Neural cell (in vitro differentiated cells): ENCODE measurements around the gene LDAF1. TPM values are rescaled to one million over a fixed set of nuclear protein-coding genes. Genes with fewer than 3 reads are reported as not detected.

Experiments
- H2AFZ ChIP-seq: fragments of 200-600, 300-800 bp; sonication (generic), shearing (Covaris generic); 2 replicates; pipeline ENCODE4 v1.6.0; 2014; ENCODE audit warnings: low read depth, mild to moderate bottlenecking, antibody characterized with exemption, low read length, moderate library complexity
- H3F3A ChIP-seq: fragments of 200-600 bp; shearing (Covaris generic); 2 replicates; pipeline ENCODE4 v1.6.1; 2016; ENCODE audit warnings: mild to moderate bottlenecking, moderate library complexity, mixed read lengths, antibody characterized with exemption, low read length; ENCODE audit not compliant: insufficient read depth, poor library complexity, severe bottlenecking
- H3K27ac ChIP-seq: fragments of 200-600, 300-800 bp; sonication (generic), shearing (Covaris generic); 2 replicates; pipeline ENCODE4 v1.5.1; 2014; ENCODE audit warnings: mild to moderate bottlenecking, low read length, moderate library complexity
- H3K27me3 ChIP-seq: fragments of 300-800, 200-600 bp; sonication (generic), shearing (Covaris generic); 2 replicates; pipeline ENCODE4 v1.6.0; 2014; ENCODE audit warnings: mild to moderate bottlenecking, low read depth, low read length, moderate library complexity; ENCODE audit not compliant: insufficient read depth
- H3K36me3 ChIP-seq: fragments of 300-800, 200-600 bp; sonication (generic), shearing (Covaris generic); 2 replicates; pipeline ENCODE4 v1.5.1; 2014; ENCODE audit warnings: mild to moderate bottlenecking, antibody characterized with exemption, low read length, moderate library complexity; ENCODE audit not compliant: insufficient read depth
- H3K4me2 ChIP-seq: fragments of 300-800, 200-600 bp; sonication (generic), shearing (Covaris generic); 2 replicates; pipeline ENCODE4 v1.6.0; 2014; ENCODE audit warnings: mild to moderate bottlenecking, low read length
- H3K4me3 ChIP-seq: fragments of 300-800, 200-600 bp; sonication (generic), shearing (Covaris generic); 2 replicates; pipeline ENCODE4 v1.5.1; 2014; ENCODE audit warnings: mild to moderate bottlenecking, low read length, moderate library complexity
- H3K79me2 ChIP-seq: fragments of 200-600 bp; shearing (Covaris generic); replicated peaks from 2 replicates; pipeline ENCODE4 v1.6.0; 2014; ENCODE audit warnings: mild to moderate bottlenecking, low read length, moderate library complexity; ENCODE audit not compliant: insufficient read depth
- H3K9ac ChIP-seq: fragments of 300-800, 200-600 bp; sonication (generic), shearing (Covaris generic); 2 replicates; pipeline ENCODE4 v1.6.1; 2016; ENCODE audit warnings: mild to moderate bottlenecking, low read length, mixed read lengths
- H3K9me2 ChIP-seq: fragments of 200-600 bp; shearing (Covaris generic); 2 replicates; pipeline ENCODE4 v1.6.1; 2016; ENCODE audit warnings: mild to moderate bottlenecking, low read length, mixed read lengths; ENCODE audit not compliant: insufficient read depth
- H3K9me3 ChIP-seq: fragments of 200-600, 300-800 bp; sonication (generic), shearing (Covaris generic); 2 replicates; pipeline ENCODE4 v1.6.1; 2016; ENCODE audit warnings: mild to moderate bottlenecking, mixed run types, low read length, moderate library complexity, mixed read lengths
- H4K20me1 ChIP-seq: fragments of 200-600 bp; shearing (Covaris generic); 2 replicates; pipeline ENCODE4 v1.6.1; 2016; ENCODE audit warnings: mild to moderate bottlenecking, mixed run types; ENCODE audit not compliant: insufficient read depth
- EP300 ChIP-seq: fragments of 450-650 bp; conservative IDR thresholded peaks from 2 replicates; pipeline ENCODE4 v1.6.1; 2014; ENCODE audit warnings: antibody characterized with exemption, mild to moderate bottlenecking, moderate library complexity; ENCODE audit not compliant: poor library complexity, severe bottlenecking
- EZH2 ChIP-seq: fragments of 200-600, 300-800 bp; shearing (Covaris generic), sonication (generic); IDR thresholded peaks from 2 replicates; pipeline ENCODE4 v1.6.1; 2014; ENCODE audit warnings: antibody characterized with exemption, low read length, borderline replicate concordance, mild to moderate bottlenecking; ENCODE audit not compliant: insufficient read depth, poor library complexity, severe bottlenecking
- MXI1 ChIP-seq: fragments of 450-650 bp; conservative IDR thresholded peaks from 2 replicates; pipeline ENCODE4 v1.6.1; 2014; ENCODE audit warnings: antibody characterized with exemption, mild to moderate bottlenecking; ENCODE audit not compliant: poor library complexity, severe bottlenecking
- POLR2AphosphoS5 ChIP-seq: IDR thresholded peaks from 2 replicates; pipeline ENCODE4 v1.6.1; 2012
- RAD21 ChIP-seq: fragments of 450-650 bp; conservative IDR thresholded peaks from 2 replicates; pipeline ENCODE4 v1.6.1; 2014; ENCODE audit warnings: antibody characterized with exemption, mild to moderate bottlenecking, moderate library complexity
- SMC3 ChIP-seq: fragments of 450-650 bp; conservative IDR thresholded peaks from 2 replicates; pipeline ENCODE4 v1.6.1; 2014; ENCODE audit warnings: antibody characterized with exemption, mild to moderate bottlenecking, moderate library complexity; ENCODE audit not compliant: poor library complexity
- TAF1 ChIP-seq: IDR thresholded peaks from 2 replicates; pipeline ENCODE4 v1.6.1; 2012; ENCODE audit warnings: low read depth
- polyA plus RNA-seq: library from polyadenylated mRNA; depleted of rRNA; stranded (reverse); fragments of >200 nt; gene quantifications from 2 replicates; pipeline ENCODE4 v1.2.3, GENCODE V29; 2014
- TF ChIP-seq, protein P1 (sequence below): fragments of 450-650 bp; IDR thresholded peaks from 2 replicates; pipeline ENCODE4 v1.5.1; 2014; ENCODE audit warnings: antibody characterized with exemption, mild to moderate bottlenecking, moderate library complexity; ENCODE audit not compliant: poor library complexity, severe bottlenecking
- TF ChIP-seq, protein P2 (sequence below): IDR thresholded peaks from 2 replicates; pipeline ENCODE4 v1.6.1; 2012; ENCODE audit warnings: borderline replicate concordance

The LDAF1 gene
- polyA plus RNA-seq, 1 donor from 2014 or later = 10.8 TPM

DNA sequence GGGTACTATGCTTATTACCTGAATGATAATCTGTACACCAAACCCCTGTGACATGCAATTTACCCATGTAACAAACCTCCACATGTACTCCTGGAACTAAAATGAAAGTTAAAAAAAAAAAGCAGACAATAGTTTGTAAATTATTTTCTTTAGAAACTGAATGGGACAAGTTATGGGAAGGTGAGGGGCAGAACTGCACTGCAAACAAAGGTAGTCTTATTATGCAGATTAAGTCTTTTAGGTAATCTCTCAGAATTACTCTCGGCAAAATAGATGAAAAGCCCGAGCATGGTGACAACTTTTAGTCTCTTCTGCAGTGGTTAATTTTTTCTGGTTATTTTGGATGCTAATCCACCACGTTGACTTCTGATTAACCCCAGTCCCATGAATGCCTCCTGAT, 25.5 kb downstream of the LDAF1 start:
- H3K9me2 ChIP-seq = no peaks in the 10 kb centered on the region
- TF ChIP-seq POLR2AphosphoS5 (no peak), EP300 (no peak), TAF1 (no peak), MXI1 (no peak), SMC3 (no peak), EZH2 (no peak), RAD21 (no peak)
- TF ChIP-seq, protein P1, sequence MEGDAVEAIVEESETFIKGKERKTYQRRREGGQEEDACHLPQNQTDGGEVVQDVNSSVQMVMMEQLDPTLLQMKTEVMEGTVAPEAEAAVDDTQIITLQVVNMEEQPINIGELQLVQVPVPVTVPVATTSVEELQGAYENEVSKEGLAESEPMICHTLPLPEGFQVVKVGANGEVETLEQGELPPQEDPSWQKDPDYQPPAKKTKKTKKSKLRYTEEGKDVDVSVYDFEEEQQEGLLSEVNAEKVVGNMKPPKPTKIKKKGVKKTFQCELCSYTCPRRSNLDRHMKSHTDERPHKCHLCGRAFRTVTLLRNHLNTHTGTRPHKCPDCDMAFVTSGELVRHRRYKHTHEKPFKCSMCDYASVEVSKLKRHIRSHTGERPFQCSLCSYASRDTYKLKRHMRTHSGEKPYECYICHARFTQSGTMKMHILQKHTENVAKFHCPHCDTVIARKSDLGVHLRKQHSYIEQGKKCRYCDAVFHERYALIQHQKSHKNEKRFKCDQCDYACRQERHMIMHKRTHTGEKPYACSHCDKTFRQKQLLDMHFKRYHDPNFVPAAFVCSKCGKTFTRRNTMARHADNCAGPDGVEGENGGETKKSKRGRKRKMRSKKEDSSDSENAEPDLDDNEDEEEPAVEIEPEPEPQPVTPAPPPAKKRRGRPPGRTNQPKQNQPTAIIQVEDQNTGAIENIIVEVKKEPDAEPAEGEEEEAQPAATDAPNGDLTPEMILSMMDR = no peak
- TF ChIP-seq, protein P2, sequence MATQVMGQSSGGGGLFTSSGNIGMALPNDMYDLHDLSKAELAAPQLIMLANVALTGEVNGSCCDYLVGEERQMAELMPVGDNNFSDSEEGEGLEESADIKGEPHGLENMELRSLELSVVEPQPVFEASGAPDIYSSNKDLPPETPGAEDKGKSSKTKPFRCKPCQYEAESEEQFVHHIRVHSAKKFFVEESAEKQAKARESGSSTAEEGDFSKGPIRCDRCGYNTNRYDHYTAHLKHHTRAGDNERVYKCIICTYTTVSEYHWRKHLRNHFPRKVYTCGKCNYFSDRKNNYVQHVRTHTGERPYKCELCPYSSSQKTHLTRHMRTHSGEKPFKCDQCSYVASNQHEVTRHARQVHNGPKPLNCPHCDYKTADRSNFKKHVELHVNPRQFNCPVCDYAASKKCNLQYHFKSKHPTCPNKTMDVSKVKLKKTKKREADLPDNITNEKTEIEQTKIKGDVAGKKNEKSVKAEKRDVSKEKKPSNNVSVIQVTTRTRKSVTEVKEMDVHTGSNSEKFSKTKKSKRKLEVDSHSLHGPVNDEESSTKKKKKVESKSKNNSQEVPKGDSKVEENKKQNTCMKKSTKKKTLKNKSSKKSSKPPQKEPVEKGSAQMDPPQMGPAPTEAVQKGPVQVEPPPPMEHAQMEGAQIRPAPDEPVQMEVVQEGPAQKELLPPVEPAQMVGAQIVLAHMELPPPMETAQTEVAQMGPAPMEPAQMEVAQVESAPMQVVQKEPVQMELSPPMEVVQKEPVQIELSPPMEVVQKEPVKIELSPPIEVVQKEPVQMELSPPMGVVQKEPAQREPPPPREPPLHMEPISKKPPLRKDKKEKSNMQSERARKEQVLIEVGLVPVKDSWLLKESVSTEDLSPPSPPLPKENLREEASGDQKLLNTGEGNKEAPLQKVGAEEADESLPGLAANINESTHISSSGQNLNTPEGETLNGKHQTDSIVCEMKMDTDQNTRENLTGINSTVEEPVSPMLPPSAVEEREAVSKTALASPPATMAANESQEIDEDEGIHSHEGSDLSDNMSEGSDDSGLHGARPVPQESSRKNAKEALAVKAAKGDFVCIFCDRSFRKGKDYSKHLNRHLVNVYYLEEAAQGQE = no peak
- no peak overlapping the region for H3K27ac ChIP-seq
- H3K9ac ChIP-seq = no peak overlapping the region
- H3K9me3 ChIP-seq = peaks cover 7% of the 10 kb centered on the region
- H3F3A ChIP-seq = no peaks in the 10 kb centered on the region
- H3K4me3 ChIP-seq = no peak overlapping the region
- no peaks in the 10 kb centered on the region for H3K27me3 ChIP-seq
- H2AFZ ChIP-seq = no peak overlapping the region
- no peaks in the 10 kb centered on the region for H3K79me2 ChIP-seq
- H4K20me1 ChIP-seq = no peaks in the 10 kb centered on the region
- no peak overlapping the region for H3K4me2 ChIP-seq
- H3K36me3 ChIP-seq = no peaks in the 10 kb centered on the region

DNA sequence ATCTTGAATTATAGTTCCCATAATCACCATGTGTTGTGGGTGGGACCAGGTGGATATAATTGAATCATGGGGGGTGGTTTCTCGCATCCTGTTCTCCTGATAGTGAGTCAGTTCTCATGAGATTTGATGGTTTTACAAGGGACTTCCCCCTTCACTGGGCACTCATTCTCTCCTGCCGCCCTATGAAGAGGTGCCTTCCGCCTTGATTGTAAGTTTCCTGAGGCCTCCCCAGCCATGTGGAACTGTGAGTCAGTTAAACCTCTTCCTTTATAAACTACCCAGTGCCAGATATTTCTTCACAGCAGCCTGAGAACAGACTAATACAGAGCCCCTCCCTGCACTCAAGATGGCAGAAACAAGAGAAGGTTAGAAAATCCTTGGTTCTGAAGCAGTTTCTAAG, 26.4 kb downstream of the LDAF1 start:
- Histone ChIP-seq H3K9me3 (peaks cover 7% of the 10 kb centered on the region), H3K4me2 (no peak overlapping the region), H3K4me3 (no peak overlapping the region), H3K9ac (no peak overlapping the region), H3K9me2 (no peaks in the 10 kb centered on the region), H2AFZ (no peak overlapping the region), H3K27ac (no peak overlapping the region), H3F3A (no peaks in the 10 kb centered on the region), H4K20me1 (no peaks in the 10 kb centered on the region), H3K27me3 (no peaks in the 10 kb centered on the region), H3K36me3 (no peaks in the 10 kb centered on the region), H3K79me2 (no peaks in the 10 kb centered on the region)
- no peak for TF ChIP-seq RAD21
- no peak for TF ChIP-seq EP300
- TF ChIP-seq, protein P2 = no peak
- TF ChIP-seq POLR2AphosphoS5 = no peak
- TF ChIP-seq MXI1 = no peak
- no peak for TF ChIP-seq EZH2
- TF ChIP-seq SMC3 = no peak
